ENCODE results near the gene CLCF1.
A peak's percentile ranks its signal among the peaks of the same experiment; 100 is the strongest.
"Not testable (repeated sequence)": the region's sequence is repeated elsewhere in the genome, so short reads cannot be mapped to it uniquely, and the experiment has no call there.

CLCF1 gene

GRCh38 chr11:67408437-67409200 is 35.2 kb upstream of the CLCF1 start:
- DNase-seq: no peak

GRCh38 chr11:67407688-67408163 is 34.3 kb upstream of the CLCF1 start:
- DNase-seq: no peak

- no peak for DNase-seq
Observed at GRCh38 chr11:67406969-67407687, 33.7 kb upstream of the CLCF1 start.

GRCh38 chr11:67406420-67406968 is 33.1 kb upstream of the CLCF1 start:
- DNase-seq: no peak

- no peak for DNase-seq
Observed at GRCh38 chr11:67405688-67406339, 32.4 kb upstream of the CLCF1 start.

GRCh38 chr11:67405196-67405567 is 31.8 kb upstream of the CLCF1 start:
- no peak for DNase-seq

- DNase-seq: no peak
Observed at GRCh38 chr11:67404515-67405195, 31.3 kb upstream of the CLCF1 start.

GRCh38 chr11:67403085-67403484 is 29.7 kb upstream of the CLCF1 start:
- DNase-seq: not testable (repeated sequence)

GRCh38 chr11:67402192-67402839 is 28.9 kb upstream of the CLCF1 start:
- not testable (repeated sequence) for DNase-seq

GRCh38 chr11:67401495-67402191 is 28.2 kb upstream of the CLCF1 start, which contains the start of gene PPP1CA:
PPP1CA (minus strand) TSS chr11:67401858; CDS start chr11:67401782, 76 bp downstream.
- DNase-seq: peak; percentile 69

- no peak for DNase-seq
Observed at GRCh38 chr11:67400942-67401494, 27.6 kb upstream of the CLCF1 start.

- DNase-seq: no peak
Observed at GRCh38 chr11:67400251-67400941, 27.0 kb upstream of the CLCF1 start.

GRCh38 chr11:67398661-67399563 is 25.5 kb upstream of the CLCF1 start:
- DNase-seq: no peak

- DNase-seq: no peak
Observed at GRCh38 chr11:67397986-67398660, 24.7 kb upstream of the CLCF1 start.

GRCh38 chr11:67397536-67397935 is 24.1 kb upstream of the CLCF1 start:
- DNase-seq: no peak

- no peak for DNase-seq
Observed at GRCh38 chr11:67396587-67397389, 23.4 kb upstream of the CLCF1 start.

GRCh38 chr11:67396259-67396581 is 22.8 kb upstream of the CLCF1 start:
- DNase-seq: no peak

All from NCI-H446 treated with DMSO at 0.1 percent for 48 hours (cell line).